ENCODE data around the gene KLHL13. TPM values are rescaled to one million over a fixed set of nuclear protein-coding genes. Genes with fewer than 3 reads are reported as not detected.

The KLHL13 gene
- total RNA-seq, 4 donors from 2014 or later = 19.7 to 155 (median 40.2) TPM

GRCh38 chrX:118062048-118062789 lies 54.4 kb downstream of the KLHL13 start:
- Histone ChIP-seq H3K36me3 (no peaks in the 10 kb centered on the region), H3K27ac (no peak overlapping the region), H3K4me3 (no peak overlapping the region), H3K4me1 (no peaks in the 10 kb centered on the region), H3K9me3 (no peaks in the 10 kb centered on the region), H3K27me3 (no peaks in the 10 kb centered on the region)
- no peak for DNase-seq
- intact Hi-C loops (cut with DNase I; ENCODE audit: low total_unique reads) = no loop called here
- no peak for TF ChIP-seq CTCF (IDR thresholded peaks at IDR 0.05)
- no peak for TF ChIP-seq POLR2A (IDR thresholded peaks at IDR 0.05)

GRCh38 chrX:118058924-118059323 lies 57.7 kb downstream of the KLHL13 start:
- Histone ChIP-seq H3K27me3 (no peaks in the 10 kb centered on the region), H3K4me3 (no peak overlapping the region), H3K36me3 (no peaks in the 10 kb centered on the region), H3K27ac (no peak overlapping the region), H3K9me3 (no peaks in the 10 kb centered on the region), H3K4me1 (no peaks in the 10 kb centered on the region)
- intact Hi-C loops (cut with DNase I; ENCODE audit: low total_unique reads) = no loop called here
- no peak for DNase-seq
- TF ChIP-seq POLR2A (IDR thresholded peaks at IDR 0.05) (no peak), CTCF (IDR thresholded peaks at IDR 0.05) (no peak)

GRCh38 chrX:118056870-118057269 lies 59.7 kb downstream of the KLHL13 start:
- Histone ChIP-seq H3K4me3 (no peak overlapping the region), H3K9me3 (no peaks in the 10 kb centered on the region), H3K36me3 (no peaks in the 10 kb centered on the region), H3K27ac (no peak overlapping the region), H3K4me1 (no peaks in the 10 kb centered on the region), H3K27me3 (no peaks in the 10 kb centered on the region)
- no peak for DNase-seq
- intact Hi-C loops (cut with DNase I; ENCODE audit: low total_unique reads) = no loop called here
- no peak for TF ChIP-seq CTCF (IDR thresholded peaks at IDR 0.05)
- TF ChIP-seq POLR2A (IDR thresholded peaks at IDR 0.05) = no peak

- TF ChIP-seq POLR2A (IDR thresholded peaks at IDR 0.05) (no peak), CTCF (IDR thresholded peaks at IDR 0.05) (no peak)
- H3K4me1 ChIP-seq = no peaks in the 10 kb centered on the region
- intact Hi-C loops (cut with DNase I; ENCODE audit: low total_unique reads) = no loop called here
- DNase-seq = no peak
- no peak overlapping the region for H3K4me3 ChIP-seq
- H3K27me3 ChIP-seq = no peaks in the 10 kb centered on the region
- H3K36me3 ChIP-seq = no peaks in the 10 kb centered on the region
- H3K27ac ChIP-seq = no peak overlapping the region
- no peaks in the 10 kb centered on the region for H3K9me3 ChIP-seq
Observed at GRCh38 chrX:118049713-118050112, 66.9 kb downstream of the KLHL13 start.

- Histone ChIP-seq H3K27me3 (no peaks in the 10 kb centered on the region), H3K9me3 (no peaks in the 10 kb centered on the region), H3K36me3 (no peaks in the 10 kb centered on the region), H3K4me1 (no peaks in the 10 kb centered on the region), H3K27ac (no peak overlapping the region), H3K4me3 (no peak overlapping the region)
- TF ChIP-seq CTCF (IDR thresholded peaks at IDR 0.05) = no peak
- no peak for TF ChIP-seq POLR2A (IDR thresholded peaks at IDR 0.05)
- intact Hi-C loops (cut with DNase I; ENCODE audit: low total_unique reads) = no loop called here
- no peak for DNase-seq
Observed at GRCh38 chrX:118047446-118048186, 69.0 kb downstream of the KLHL13 start.

Measured in uterus (tissue), 4 donors.